PC-3 (cell line): ENCODE data around the gene BRD9.

Experiments used
- EZH2 ChIP-seq: fragments of 300-600 bp; sonication (generic); IDR thresholded peaks from one replicate; pipeline ENCODE4 v1.6.1; 2017; ENCODE audit warnings: antibody characterized with exemption, mild to moderate bottlenecking, low read length; ENCODE audit not compliant: unreplicated experiment
- EZH2phosphoT487 ChIP-seq: fragments of 300-600 bp; sonication (generic); IDR thresholded peaks from 2 replicates; pipeline ENCODE4 v1.6.1; 2018; ENCODE audit warnings: mild to moderate bottlenecking, antibody characterized with exemption, low read length, borderline replicate concordance
- TF ChIP-seq, protein P1 (sequence below): fragments of 300-600 bp; sonication (generic); conservative IDR thresholded peaks from 2 replicates; pipeline ENCODE4 v1.5.1; 2017; ENCODE audit warnings: antibody characterized with exemption, low read depth, mild to moderate bottlenecking, low read length

GRCh38 chr5:919356-920000, 26.9 kb upstream of the BRD9 start:
- TF ChIP-seq, protein P1, sequence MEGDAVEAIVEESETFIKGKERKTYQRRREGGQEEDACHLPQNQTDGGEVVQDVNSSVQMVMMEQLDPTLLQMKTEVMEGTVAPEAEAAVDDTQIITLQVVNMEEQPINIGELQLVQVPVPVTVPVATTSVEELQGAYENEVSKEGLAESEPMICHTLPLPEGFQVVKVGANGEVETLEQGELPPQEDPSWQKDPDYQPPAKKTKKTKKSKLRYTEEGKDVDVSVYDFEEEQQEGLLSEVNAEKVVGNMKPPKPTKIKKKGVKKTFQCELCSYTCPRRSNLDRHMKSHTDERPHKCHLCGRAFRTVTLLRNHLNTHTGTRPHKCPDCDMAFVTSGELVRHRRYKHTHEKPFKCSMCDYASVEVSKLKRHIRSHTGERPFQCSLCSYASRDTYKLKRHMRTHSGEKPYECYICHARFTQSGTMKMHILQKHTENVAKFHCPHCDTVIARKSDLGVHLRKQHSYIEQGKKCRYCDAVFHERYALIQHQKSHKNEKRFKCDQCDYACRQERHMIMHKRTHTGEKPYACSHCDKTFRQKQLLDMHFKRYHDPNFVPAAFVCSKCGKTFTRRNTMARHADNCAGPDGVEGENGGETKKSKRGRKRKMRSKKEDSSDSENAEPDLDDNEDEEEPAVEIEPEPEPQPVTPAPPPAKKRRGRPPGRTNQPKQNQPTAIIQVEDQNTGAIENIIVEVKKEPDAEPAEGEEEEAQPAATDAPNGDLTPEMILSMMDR: no peak
- no peak for TF ChIP-seq EZH2
- no peak for TF ChIP-seq EZH2phosphoT487
